ENCODE results near the gene SRMS. TPM values are rescaled to one million over a fixed set of nuclear protein-coding genes. Genes with fewer than 3 reads are reported as not detected.
"Not testable (repeated sequence)": the region's sequence is repeated elsewhere in the genome, so short reads cannot be mapped to it uniquely, and the experiment has no call there.

SRMS gene
- total and polyA plus RNA-seq, 10 donors: 0.07 to 1.5 (median 0.78) TPM; not detected in 2

- H3K27ac ChIP-seq: peak overlapping the region in 7 of 8 donors; percentile 87 to 96 (median 92)
- H3K9me3 ChIP-seq: no peaks in the 10 kb centered on the region
- peak; percentile 80 for DNase-seq
- TF ChIP-seq POLR2AphosphoS5 (IDR thresholded peaks at IDR 0.05): no peak
- TF ChIP-seq CTCF (IDR thresholded peaks at IDR 0.05 in 8 of 11, conservative IDR thresholded peaks at IDR 0.05 in 3 of 11): peak in 2 of 11 experiments; percentile 13 to 17
- H3K4me3 ChIP-seq: peak overlapping the region; percentile 57 to 86 (median 68)
- WGBS, 5 donors: 83 to 93% (median 88%) methylated on average over 16 to 34 of the region's 34 CpGs
- peaks cover 30 to 67% (median 57%) of the 10 kb centered on the region in 6 donors for H3K4me1 ChIP-seq
- H3K27me3 ChIP-seq (replicated peaks in 1 of 7): peaks cover 0 to 19% (median 0%) of the 10 kb centered on the region in 7 donors
- intact Hi-C loops (cut with DNase I; ENCODE audit: low total_unique reads): no loop called here
- H3K36me3 ChIP-seq: peaks cover 0 to 45% (median 12%) of the 10 kb centered on the region in 6 donors
Measured at GRCh38 chr20:63572788-63573646, 25.5 kb upstream of the SRMS start.

- Histone ChIP-seq H3K27me3 (replicated peaks in 1 of 7) (peaks cover 0 to 13% (median 0%) of the 10 kb centered on the region in 7 donors), H3K36me3 (peaks cover 0 to 53% (median 12%) of the 10 kb centered on the region in 6 donors), H3K9me3 (no peaks in the 10 kb centered on the region), H3K4me3 (peak overlapping the region in 2 of 8 donors; percentile 64 to 86), H3K27ac (peak overlapping the region in 3 of 8 donors; percentile 94 to 96 (median 94)), H3K4me1 (peaks cover 30 to 75% (median 65%) of the 10 kb centered on the region in 6 donors)
- no peak for TF ChIP-seq POLR2AphosphoS5 (IDR thresholded peaks at IDR 0.05)
- no peak for TF ChIP-seq CTCF (IDR thresholded peaks at IDR 0.05 in 8 of 11, conservative IDR thresholded peaks at IDR 0.05 in 3 of 11)
- TF ChIP-seq POLR2A (IDR thresholded peaks at IDR 0.05): no peak
- DNase-seq: peak; percentile 79
- 89 to 97% (median 91%) methylated on average over 19 to 48 of the region's 48 CpGs for WGBS, 5 donors
- intact Hi-C loops (cut with DNase I; ENCODE audit: low total_unique reads): no loop called here
Measured at GRCh38 chr20:63572071-63572787, 24.7 kb upstream of the SRMS start.

GRCh38 chr20:63571087-63571478 lies 23.5 kb upstream of the SRMS start:
- intact Hi-C loops (cut with DNase I; ENCODE audit: low total_unique reads); H3K9me3 ChIP-seq; H3K4me3 ChIP-seq; H3K27ac ChIP-seq; DNase-seq: not testable (repeated sequence)
- H3K4me1 ChIP-seq: peaks cover 30 to 83% (median 71%) of the 10 kb centered on the region in 6 donors
- 63 to 94% (median 73%) methylated on average over 1 to 8 of the region's 11 CpGs for WGBS, 5 donors
- H3K27me3 ChIP-seq (replicated peaks in 1 of 7): peaks cover 0 to 11% (median 0%) of the 10 kb centered on the region in 7 donors
- peaks cover 0 to 64% (median 19%) of the 10 kb centered on the region in 6 donors for H3K36me3 ChIP-seq

GRCh38 chr20:63570281-63571086 lies 22.9 kb upstream of the SRMS start:
- H3K36me3 ChIP-seq: peaks cover 0 to 70% (median 25%) of the 10 kb centered on the region in 6 donors
- H3K4me1 ChIP-seq: peaks cover 30 to 81% (median 71%) of the 10 kb centered on the region in 6 donors
- peaks cover 0 to 6% (median 0%) of the 10 kb centered on the region in 7 donors for H3K27me3 ChIP-seq (replicated peaks in 1 of 7)
- WGBS, 5 donors: 86 to 96% (median 91%) methylated on average over 10 to 28 of the region's 28 CpGs
- H3K9me3 ChIP-seq: no peaks in the 10 kb centered on the region
- H3K27ac ChIP-seq: no peak overlapping the region
- TF ChIP-seq POLR2AphosphoS5 (IDR thresholded peaks at IDR 0.05) (peak in 2 of 3 donors; percentile 36 to 55), POLR2A (IDR thresholded peaks at IDR 0.05) (no peak), CTCF (IDR thresholded peaks at IDR 0.05 in 8 of 11, conservative IDR thresholded peaks at IDR 0.05 in 3 of 11) (no peak)
- no peak for DNase-seq
- H3K4me3 ChIP-seq: no peak overlapping the region
- intact Hi-C loops (cut with DNase I; ENCODE audit: low total_unique reads): no loop called here

Data from spleen (tissue), 11 donors.